ENCODE data around the gene PROS1. TPM values are rescaled to one million over a fixed set of nuclear protein-coding genes. Genes with fewer than 3 reads are reported as not detected.

The PROS1 gene
- total and polyA plus RNA-seq, 2 of the 8 experiments (the other 6 are each of a cell fraction or from before 2014, with no cell fraction given), result 0.65 to 2.5 TPM

- no peak overlapping the region for H3K4me3 ChIP-seq (ENCODE audit: extremely low read depth in 1 of 4, insufficient read depth in 2 of 4, low read depth in 3 of 4, low read length in 4 of 4)
- no peak overlapping the region for H2BK120ac ChIP-seq (replicated peaks; ENCODE audit: low read depth, low read length)
- H2AFZ ChIP-seq (ENCODE audit: low read length), result no peak overlapping the region
- H3K27ac ChIP-seq (ENCODE audit: low read depth, low read length), result no peak overlapping the region
- no peaks in the 10 kb centered on the region for H3K27me3 ChIP-seq (replicated peaks in 1 of 4; ENCODE audit: control insufficient read depth in 3 of 4, extremely low read depth in 1 of 4, insufficient read depth in 3 of 4, low read length in 3 of 4)
- H2BK20ac ChIP-seq (ENCODE audit: low read length), result no peak overlapping the region
- TF ChIP-seq TBP (IDR thresholded peaks at IDR 0.05; ENCODE audit: low read depth, low read length), result no peak
- no peak overlapping the region for H2BK12ac ChIP-seq (ENCODE audit: low read depth, low read length)
- no peak overlapping the region for H3K4me2 ChIP-seq (ENCODE audit: insufficient read depth in 1 of 2, low read depth in 2 of 2, low read length in 2 of 2)
- peaks cover 21 to 33% of the 10 kb centered on the region in 2 experiments; a peak in 3 of 4 replicates for H3K9me3 ChIP-seq (ENCODE audit: insufficient read depth in 2 of 2, low read depth in 1 of 2, low read length in 1 of 2)
- no peaks in the 10 kb centered on the region for H4K20me1 ChIP-seq (replicated peaks in 1 of 2; ENCODE audit: control insufficient read depth in 1 of 2, insufficient read depth in 2 of 2, low read length in 2 of 2)
- H3K79me2 ChIP-seq (ENCODE audit: control insufficient read depth in 1 of 2, insufficient read depth in 2 of 2, low read length in 2 of 2), result no peaks in the 10 kb centered on the region
- H3K14ac ChIP-seq (ENCODE audit: insufficient read length), result no peak overlapping the region
- no peaks in the 10 kb centered on the region for H3K23me2 ChIP-seq (ENCODE audit: low read depth, low read length)
- no peak overlapping the region for H2BK5ac ChIP-seq (ENCODE audit: low read depth, low read length)
- no peaks in the 10 kb centered on the region for H3K4me1 ChIP-seq (replicated peaks in 1 of 4; ENCODE audit: control insufficient read depth in 3 of 4, insufficient read depth in 4 of 4, low read length in 3 of 4)
- no peak overlapping the region for H4K5ac ChIP-seq (ENCODE audit: insufficient read length, low read depth, low read length)
- CTCF ChIA-PET (ENCODE audit: partially characterized antibody), result no interaction called here
- no peaks in the 10 kb centered on the region for H3K36me3 ChIP-seq (ENCODE audit: control insufficient read depth in 2 of 4, insufficient read depth in 4 of 4, low read length in 3 of 4)
- no peak overlapping the region for H3K23ac ChIP-seq (ENCODE audit: insufficient read length)
- no peak overlapping the region for H3K9ac ChIP-seq (replicated peaks in 1 of 4; ENCODE audit: extremely low read depth in 1 of 4, low read depth in 3 of 4, low read length in 3 of 4)
- H4K8ac ChIP-seq (ENCODE audit: extremely low read depth, insufficient read depth, low read length), result no peak overlapping the region
- no peak overlapping the region for H3K56ac ChIP-seq (replicated peaks; ENCODE audit: insufficient read length, low read depth, low read length)
- H4K91ac ChIP-seq (replicated peaks; ENCODE audit: insufficient read length, low read length), result no peak overlapping the region
- no peak overlapping the region for H2BK15ac ChIP-seq (ENCODE audit: low read length)
- POLR2A ChIA-PET (ENCODE audit: partially characterized antibody), result no interaction called here
- DNase-seq (ENCODE audit: low read depth in 1 of 2, low spot score in 2 of 2) (no peak), FAIRE-seq (no peak)
- WGBS, 2 experiments (ENCODE audit: extremely low coverage in 1 of 2, insufficient coverage in 1 of 2, insufficient read length in 1 of 2, insufficient replicate concordance in 2 of 2, low coverage in 1 of 2, low lambda C conversion rate in 2 of 2, missing lambda C conversion rate in 1 of 2), result 67% methylated on average over 3 of the region's 3 CpGs; no CpG with 5 or more reads in 1 of the 2 experiments
- H3K79me1 ChIP-seq (ENCODE audit: low read depth, low read length), result no peaks in the 10 kb centered on the region
- no peak overlapping the region for H2AK5ac ChIP-seq (ENCODE audit: low read depth, low read length)
- H3K4ac ChIP-seq (replicated peaks; ENCODE audit: insufficient read length, low read depth, low read length), result no peak overlapping the region
- H3K18ac ChIP-seq (ENCODE audit: extremely low read depth, low read length), result no peak overlapping the region
Measured at GRCh38 chr3:93930041-93930440, 43.7 kb downstream of the PROS1 start.
